Heart left ventricle (tissue), 16 donors: Measurements from ENCODE around the gene EMC8. TPM values are rescaled to one million over a fixed set of nuclear protein-coding genes. Genes with fewer than 3 reads are reported as not detected.

Experiments used
- ATAC-seq, 4 donors: fragments of 200-7000 bp; cut with Tn5 transposase; one replicate each; pipeline ENCODE4 v1.9.1; 2020 to 2022; ENCODE audit warnings: moderate library complexity in 4 of 4, mild to moderate bottlenecking in 3 of 4, moderate number of reproducible peaks in 1 of 4
- DNase-seq, 5 donors: peaks; one replicate each; pipeline ENCODE4 v3.0.0-alpha.2; 2020
- H3K27ac ChIP-seq, 12 donors: fragments of 200-600 bp; sonication (generic) in 4 of 12; one replicate each; pipeline versions ENCODE4 v1.5.0 to v1.8.0; 2016 to 2022; ENCODE audit warnings: mild to moderate bottlenecking in 2 of 12
- H3K27me3 ChIP-seq, 9 donors: fragments of 200-600 bp; sonication (generic) in 2 of 9; one replicate each; pipeline versions ENCODE4 v1.5.1 to v1.8.0; 2016 to 2022; ENCODE audit warnings: mild to moderate bottlenecking in 3 of 9
- H3K36me3 ChIP-seq, 9 donors: fragments of 200-600 bp; sonication (generic) in 2 of 9; one replicate each; pipeline versions ENCODE4 v1.5.0 to v1.8.0; 2018 to 2022; ENCODE audit warnings: mild to moderate bottlenecking in 2 of 9
- H3K4me1 ChIP-seq, 12 donors: fragments of 200-600 bp; sonication (generic) in 4 of 12; one replicate each; pipeline versions ENCODE4 v1.5.0 to v1.8.0; 2016 to 2022; ENCODE audit warnings: mild to moderate bottlenecking in 3 of 12
- H3K4me3 ChIP-seq, 12 donors: fragments of 200-600 bp; sonication (generic) in 4 of 12; one replicate each; pipeline versions ENCODE4 v1.5.0 to v1.8.0; 2017 to 2022; ENCODE audit warnings: mild to moderate bottlenecking in 9 of 12, moderate library complexity in 4 of 12
- H3K9me3 ChIP-seq, 12 donors: fragments of 200-600 bp; sonication (generic) in 4 of 12; one replicate each; pipeline versions ENCODE4 v1.5.0 to v1.8.0; 2016 to 2022; ENCODE audit warnings: mild to moderate bottlenecking in 1 of 12
- CTCF ChIP-seq, 12 donors: fragments of 200-600 bp; sonication (generic) in 4 of 12; IDR thresholded peaks; one replicate each; pipeline versions ENCODE4 v1.5.0 to v1.8.0; 2018 to 2022; ENCODE audit warnings: antibody characterized with exemption in 12 of 12, mild to moderate bottlenecking in 5 of 12
- POLR2A ChIP-seq, 2 donors: fragments of 450-650 bp; IDR thresholded peaks; one replicate each; pipeline ENCODE4 v1.6.1; 2017; ENCODE audit warnings: antibody characterized with exemption in 2 of 2, mild to moderate bottlenecking in 2 of 2, moderate library complexity in 2 of 2
- WGBS, 4 donors: extraction: QIAGEN DNeasy Blood & Tissue Kit in 2 of 4; methylation state at CpG; one replicate each; pipeline versions ENCODE4 v1.1.5 to v1.1.7; 2013 to 2018; 5-methylcytosine and 5-hydroxymethylcytosine counted together
- intact Hi-C, 10 donors: fragments of 100-400 bp; cut with DNase I; formaldehyde crosslinking; loops; one replicate each; pipeline versions ENCODE4 v1.11.1 to v1.14.2; 2022
- polyA plus RNA-seq, 2 donors: library from polyadenylated mRNA; stranded (reverse); fragments of 200-250 nt; gene quantifications; one replicate each; pipeline ENCODE4 v1.2.3, GENCODE V29; 2013
- total RNA-seq, 9 donors: library from RNA; depleted of rRNA in 2 of 9; stranded (reverse); fragments of >200 nt in 2 of 9; fragmentation: NEBNext Ultra II Directional in 3 of 9; extraction: Animal tissue kit (Norgen Biotek cat#: 25700) in 3 of 9; gene quantifications; one replicate each; pipeline versions ENCODE4 v1.1.0 to v1.2.4, GENCODE V29; 2016 to 2023
- donor health status: ischemic (EF 13 %, LVEDD 7.1; RV severe dilation, severe dysfunction).
- donor health status: healthy with polysubstance abuse.
- donor health status: DM: no; HTN: yes; CAD: no.
- donor health status: DM: no; HTN: no; CAD: no.
- donor health status: ischemic (EF 25% LVEDD 6.9; RV normal size, moderate dysfunction).
- donor health status: ischemic (EF 25% LVEDD 5.7; RV mildly dilated, moderate dysfunction).
- donor health status: healthy.
- donor health status: DM: yes; HTN: yes; CAD: no.
- donor health status: ischemic (EF 35%, LVEDD 5.7; RV mildly dilated, moderate dysfunction).
- donor health status: nonischemic (EF 11% LVEDD 7.7; RV severe dilation, severe dysfunction).
- donor health status: DM: yes; HTN: yes; CAD: no.
- donor health status: PGD.
- donor health status: ischemic (EF 29% LVEDD 5.4; RV normal size, mild dysfunction).
- donor health status: nonischemic (EF 23%, LVEDD 6.1; RV moderate dilation, normal function).

EMC8 gene
- total and polyA plus RNA-seq, 11 donors = 9.2 to 39.1 (median 24.4) TPM

GRCh38 chr16:85773044-85773443 lies 26.3 kb downstream of the EMC8 start:
- intact Hi-C loops = no loop called here
- H3K4me3 ChIP-seq = no peak overlapping the region
- H3K27ac ChIP-seq = no peak overlapping the region
- DNase-seq = no peak
- H3K36me3 ChIP-seq = peaks cover 0 to 41% (median 13%) of the 10 kb centered on the region in 9 donors
- WGBS, 4 donors = 95 to 97% (median 96%) methylated on average over 6 of the region's 6 CpGs
- TF ChIP-seq POLR2A (IDR thresholded peaks at IDR 0.05) (no peak), CTCF (IDR thresholded peaks at IDR 0.05) (no peak)
- H3K27me3 ChIP-seq = no peaks in the 10 kb centered on the region
- H3K4me1 ChIP-seq = no peaks in the 10 kb centered on the region
- no peaks in the 10 kb centered on the region for H3K9me3 ChIP-seq
- no peak for ATAC-seq

DNA sequence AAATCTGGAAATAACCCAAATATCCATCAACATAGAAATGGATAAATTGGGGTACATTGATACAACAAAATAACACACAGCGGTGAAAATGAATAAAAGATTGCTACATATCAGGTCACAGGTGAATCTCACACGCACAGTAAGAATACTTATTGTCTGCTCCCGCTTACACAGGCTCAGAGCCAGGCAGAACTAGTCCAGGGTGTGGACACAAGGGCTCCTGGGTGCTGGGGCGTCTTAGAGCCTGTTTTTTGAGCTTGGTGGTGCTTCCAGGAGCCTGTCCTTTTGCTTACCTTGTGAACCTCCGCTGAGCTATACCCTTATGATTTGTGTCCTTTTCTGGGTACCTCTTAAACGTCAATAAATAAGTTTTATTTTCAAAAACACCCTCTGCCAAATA lies 28.6 kb downstream of the EMC8 start:
- H3K27ac ChIP-seq = no peak overlapping the region
- no peak for TF ChIP-seq POLR2A (IDR thresholded peaks at IDR 0.05)
- TF ChIP-seq CTCF (IDR thresholded peaks at IDR 0.05) = no peak
- H3K4me1 ChIP-seq = no peaks in the 10 kb centered on the region
- WGBS, 4 donors = 94 to 96% (median 95%) methylated on average over 6 of the region's 6 CpGs
- no peak for ATAC-seq
- H3K27me3 ChIP-seq = peaks cover 0 to 4% (median 0%) of the 10 kb centered on the region in 9 donors
- H3K4me3 ChIP-seq = no peak overlapping the region
- intact Hi-C loops = no loop called here
- no peaks in the 10 kb centered on the region for H3K9me3 ChIP-seq
- H3K36me3 ChIP-seq = peaks cover 0 to 21% (median 3%) of the 10 kb centered on the region in 9 donors
- DNase-seq = no peak

GRCh38 chr16:85768199-85768598 lies 31.1 kb downstream of the EMC8 start:
- DNase-seq (no peak), ATAC-seq (no peak)
- no peaks in the 10 kb centered on the region for H3K4me1 ChIP-seq
- 63 to 88% (median 71%) methylated on average over 2 of the region's 2 CpGs for WGBS, 4 donors
- H3K27me3 ChIP-seq = peaks cover 0 to 4% (median 0%) of the 10 kb centered on the region in 9 donors
- peaks cover 0 to 8% (median 0%) of the 10 kb centered on the region in 9 donors for H3K36me3 ChIP-seq
- intact Hi-C loops = no loop called here
- H3K4me3 ChIP-seq = no peak overlapping the region
- no peaks in the 10 kb centered on the region for H3K9me3 ChIP-seq
- TF ChIP-seq CTCF (IDR thresholded peaks at IDR 0.05) = no peak
- TF ChIP-seq POLR2A (IDR thresholded peaks at IDR 0.05) = no peak
- H3K27ac ChIP-seq = no peak overlapping the region

- 67 to 81% (median 79%) methylated on average over 8 of the region's 8 CpGs for WGBS, 4 donors
- peaks cover 0 to 11% (median 0%) of the 10 kb centered on the region in 9 donors for H3K27me3 ChIP-seq
- H3K9me3 ChIP-seq = no peaks in the 10 kb centered on the region
- peaks cover 0 to 8% (median 0%) of the 10 kb centered on the region in 9 donors for H3K36me3 ChIP-seq
- no peak overlapping the region for H3K4me3 ChIP-seq
- no peaks in the 10 kb centered on the region for H3K4me1 ChIP-seq
- no peak overlapping the region for H3K27ac ChIP-seq
- TF ChIP-seq POLR2A (IDR thresholded peaks at IDR 0.05) (no peak), CTCF (IDR thresholded peaks at IDR 0.05) (no peak)
- ATAC-seq (no peak), DNase-seq (no peak)
- intact Hi-C loops = no loop called here
These were observed 31.8 kb downstream of the EMC8 start for GRCh38 chr16:85767531-85767930.
